Astrocyte (in vitro differentiated cells and primary cell): ENCODE data around the gene ZNF586. TPM values are rescaled to one million over a fixed set of nuclear protein-coding genes. Genes with fewer than 3 reads are reported as not detected.
A peak's percentile ranks its signal among the peaks of the same experiment; 100 is the strongest.

Experiments used
- DNase-seq: peaks from one replicate; pipeline ENCODE4 v3.0.0-alpha.2; 2010; ENCODE audit warnings: low read depth
- FAIRE-seq: peaks from 2 replicates; lab custom pipeline; 2011; peaks lifted over from hg19 to GRCh38; lab: Jason Lieb, UNC
- H2AFZ ChIP-seq: 2 replicates; pipeline ENCODE4 v1.6.0; 2012; ENCODE audit warnings: low read depth, low read length, inconsistent platforms
- H3K27ac ChIP-seq: 2 replicates; pipeline ENCODE4 v1.5.1; 2011; ENCODE audit warnings: low read depth, low read length, inconsistent platforms
- H3K27me3 ChIP-seq: 2 replicates; pipeline ENCODE4 v1.6.0; 2011; ENCODE audit warnings: low read length, inconsistent platforms; ENCODE audit not compliant: insufficient read depth
- H3K36me3 ChIP-seq: 2 replicates; pipeline ENCODE4 v1.5.1; 2011; ENCODE audit warnings: low read length, inconsistent platforms; ENCODE audit not compliant: insufficient read depth
- H3K4me1 ChIP-seq: 2 replicates; pipeline ENCODE4 v1.5.1; 2011; ENCODE audit warnings: low read length, inconsistent platforms; ENCODE audit not compliant: insufficient read depth
- H3K4me2 ChIP-seq: 2 replicates; pipeline ENCODE4 v1.6.0; 2012; ENCODE audit warnings: low read length, inconsistent platforms
- H3K4me3 ChIP-seq: 2 replicates; pipeline ENCODE4 v1.5.1; 2011; ENCODE audit warnings: low read depth, mild to moderate bottlenecking, low read length, inconsistent platforms; ENCODE audit not compliant: insufficient read depth
- H3K79me2 ChIP-seq: 2 replicates; pipeline ENCODE4 v1.6.0; 2012; ENCODE audit warnings: mild to moderate bottlenecking, low read length, inconsistent platforms; ENCODE audit not compliant: insufficient read depth
- H3K9ac ChIP-seq: 2 replicates; pipeline ENCODE4 v1.6.0; 2012; ENCODE audit warnings: mild to moderate bottlenecking, low read length, inconsistent platforms
- H3K9me3 ChIP-seq: 2 replicates; pipeline ENCODE4 v1.5.1; 2012; ENCODE audit warnings: low read depth, mild to moderate bottlenecking, low read length, inconsistent platforms; ENCODE audit not compliant: insufficient read depth
- H4K20me1 ChIP-seq: 2 replicates; pipeline ENCODE4 v1.6.0; 2012; ENCODE audit warnings: low read length, inconsistent platforms; ENCODE audit not compliant: insufficient read depth
- H3K27ac Mint-ChIP-seq: one replicate; pipeline ENCODE4 v1.8.0; 2021; ENCODE audit warnings: mild to moderate bottlenecking, mixed read lengths; ENCODE audit not compliant: unreplicated experiment
- H3K27me3 Mint-ChIP-seq: one replicate; pipeline ENCODE4 v1.8.0; 2021; ENCODE audit warnings: low read depth, mixed read lengths; ENCODE audit not compliant: unreplicated experiment
- H3K36me3 Mint-ChIP-seq: one replicate; pipeline ENCODE4 v1.8.0; 2021; ENCODE audit warnings: low read depth, mixed read lengths; ENCODE audit not compliant: unreplicated experiment
- H3K4me1 Mint-ChIP-seq: one replicate; pipeline ENCODE4 v1.8.0; 2021; ENCODE audit warnings: low read depth, mixed read lengths; ENCODE audit not compliant: unreplicated experiment
- H3K4me3 Mint-ChIP-seq: one replicate; pipeline ENCODE4 v1.8.0; 2021; ENCODE audit warnings: mild to moderate bottlenecking, moderate library complexity, mixed read lengths; ENCODE audit not compliant: unreplicated experiment
- H3K9me3 Mint-ChIP-seq: one replicate; pipeline ENCODE4 v1.8.0; 2021; ENCODE audit warnings: mild to moderate bottlenecking, mixed read lengths; ENCODE audit not compliant: unreplicated experiment
- CTCF ChIP-seq: IDR thresholded peaks from 2 replicates; pipeline ENCODE4 v1.5.1; 2011; ENCODE audit warnings: low read depth, mild to moderate bottlenecking, inconsistent platforms, low read length, moderate library complexity; ENCODE audit not compliant: insufficient read depth
- EZH2 ChIP-seq: IDR thresholded peaks from 2 replicates; pipeline ENCODE4 v1.6.1; 2012; ENCODE audit warnings: mild to moderate bottlenecking, low read length, inconsistent platforms; ENCODE audit not compliant: insufficient read depth
- total RNA-seq: library from RNA; stranded (reverse); gene quantifications from 2 replicates; pipeline ENCODE4 v1.2.1, GENCODE V29; 2021

ZNF586 gene
- total RNA-seq, 1 donor from 2014 or later: 11.5 TPM

- Mint-ChIP-seq H3K27ac (peak overlapping the region; percentile 21), H3K36me3 (peaks cover 23% of the 10 kb centered on the region), H3K4me3 (peak overlapping the region; percentile 99), H3K4me1 (peaks cover 22% of the 10 kb centered on the region), H3K27me3 (no peaks in the 10 kb centered on the region), H3K9me3 (no peaks in the 10 kb centered on the region)
- Histone ChIP-seq H3K27me3 (no peaks in the 10 kb centered on the region), H3K4me1 (peaks cover 6% of the 10 kb centered on the region), H2AFZ (no peak overlapping the region), H3K36me3 (peaks cover 16% of the 10 kb centered on the region), H3K9me3 (peaks cover 29% of the 10 kb centered on the region), H3K9ac (no peak overlapping the region), H4K20me1 (peaks cover 15% of the 10 kb centered on the region), H3K4me2 (peak overlapping the region; percentile 90), H3K27ac (no peak overlapping the region), H3K79me2 (peaks cover 50% of the 10 kb centered on the region), H3K4me3 (no peak overlapping the region)
- TF ChIP-seq CTCF: no peak
- TF ChIP-seq EZH2: no peak
- DNase-seq: no peak
- FAIRE-seq: no peak
Measured at GRCh38 chr19:57748029-57748428, 21.4 kb upstream of the ZNF586 start.

GRCh38 chr19:57754091-57754673 lies 15.3 kb upstream of the ZNF586 start:
- Mint-ChIP-seq H3K27me3 (no peaks in the 10 kb centered on the region), H3K4me3 (no peak overlapping the region), H3K27ac (no peak overlapping the region), H3K36me3 (peaks cover 64% of the 10 kb centered on the region), H3K4me1 (peaks cover 13% of the 10 kb centered on the region), H3K9me3 (no peaks in the 10 kb centered on the region)
- Histone ChIP-seq H3K27ac (no peak overlapping the region), H3K36me3 (peaks cover 52% of the 10 kb centered on the region), H3K4me2 (no peak overlapping the region), H3K4me1 (no peaks in the 10 kb centered on the region), H3K9ac (no peak overlapping the region), H4K20me1 (peaks cover 11% of the 10 kb centered on the region), H3K79me2 (peaks cover 28% of the 10 kb centered on the region), H3K27me3 (no peaks in the 10 kb centered on the region), H3K9me3 (peaks cover 54% of the 10 kb centered on the region), H3K4me3 (no peak overlapping the region), H2AFZ (no peak overlapping the region)
- TF ChIP-seq EZH2 (no peak), CTCF (no peak)
- no peak for DNase-seq
- FAIRE-seq: no peak

- H3K36me3 Mint-ChIP-seq: peaks cover 67% of the 10 kb centered on the region
Measured at GRCh38 chr19:57755031-57755430, 14.4 kb upstream of the ZNF586 start.

More at GRCh38 chr19:57755031-57755430, 14.4 kb upstream of the ZNF586 start:
- Mint-ChIP-seq H3K9me3 (no peaks in the 10 kb centered on the region), H3K27ac (no peak overlapping the region), H3K4me1 (peaks cover 8% of the 10 kb centered on the region), H3K27me3 (no peaks in the 10 kb centered on the region), H3K4me3 (no peak overlapping the region)
- no peaks in the 10 kb centered on the region for H3K27me3 ChIP-seq
- no peak overlapping the region for H3K27ac ChIP-seq
- no peak overlapping the region for H3K9ac ChIP-seq
- no peak overlapping the region for H3K4me3 ChIP-seq
- TF ChIP-seq EZH2 (no peak), CTCF (no peak)
- no peak overlapping the region for H3K4me2 ChIP-seq
- peaks cover 56% of the 10 kb centered on the region for H3K9me3 ChIP-seq
- peaks cover 52% of the 10 kb centered on the region for H3K36me3 ChIP-seq
- H4K20me1 ChIP-seq: peaks cover 5% of the 10 kb centered on the region
- H3K4me1 ChIP-seq: no peaks in the 10 kb centered on the region
- DNase-seq: no peak
- peaks cover 20% of the 10 kb centered on the region for H3K79me2 ChIP-seq
- no peak overlapping the region for H2AFZ ChIP-seq
- no peak for FAIRE-seq
